ENCODE measurements around the gene LSM14A. TPM values are rescaled to one million over a fixed set of nuclear protein-coding genes. Genes with fewer than 3 reads are reported as not detected.

LSM14A gene
- total RNA-seq, 1 experiment from 2014 or later: 199 TPM

GRCh38 chr19:34235425-34235940 lies 63.2 kb downstream of the LSM14A start:
- Histone ChIP-seq H3K4ac (ENCODE audit: low read depth, low read length) (no peak overlapping the region), H3K56ac (ENCODE audit: insufficient read length, low read depth, low read length) (no peak overlapping the region), H3K79me1 (ENCODE audit: insufficient read depth, low read depth, low read length, poor library complexity, severe bottlenecking) (no peaks in the 10 kb centered on the region), H2BK20ac (ENCODE audit: low read depth, low read length, poor library complexity, severe bottlenecking) (no peak overlapping the region), H2BK120ac (ENCODE audit: low read depth, low read length, poor library complexity, severe bottlenecking) (no peak overlapping the region), H3K79me2 (ENCODE audit: insufficient read depth, low read length) (no peaks in the 10 kb centered on the region), H3K9me3 (ENCODE audit: control insufficient read depth, low read depth, low read length) (no peaks in the 10 kb centered on the region), H4K5ac (ENCODE audit: insufficient read length, low read depth, low read length) (no peak overlapping the region), H3K4me2 (ENCODE audit: insufficient read depth, insufficient read length, low read length) (no peak overlapping the region), H3K9ac (ENCODE audit: extremely low read depth, insufficient read length, low read length) (no peak overlapping the region), H4K20me1 (ENCODE audit: control insufficient read depth, insufficient read depth, insufficient read length) (no peaks in the 10 kb centered on the region), H3K4me1 (ENCODE audit: insufficient read depth, low read length) (peaks cover 6% of the 10 kb centered on the region; the same call in 1 of the 2 replicates), H3K23me2 (ENCODE audit: insufficient read length, low read depth, low read length, poor library complexity, severe bottlenecking) (no peaks in the 10 kb centered on the region), H3T11ph (ENCODE audit: low read length) (no peak overlapping the region), H3K23ac (ENCODE audit: insufficient read length, low read depth, low read length) (no peak overlapping the region), H3K27me3 (ENCODE audit: insufficient read depth, low read length) (no peaks in the 10 kb centered on the region), H4K91ac (ENCODE audit: insufficient read length, low read depth, low read length) (no peak overlapping the region), H2AK5ac (ENCODE audit: insufficient read length, low read length) (no peak overlapping the region), H2AFZ (ENCODE audit: low read length) (no peak overlapping the region), H3K27ac (ENCODE audit: insufficient read length, low read depth, low read length) (no peak overlapping the region), H3K14ac (ENCODE audit: insufficient read depth, low read length) (no peak overlapping the region), H2BK5ac (ENCODE audit: insufficient read length, low read length) (no peak overlapping the region), H3K18ac (ENCODE audit: insufficient read length, low read depth, low read length) (no peak overlapping the region), H2BK12ac (ENCODE audit: insufficient read length, low read depth, low read length) (no peak overlapping the region), H2BK15ac (ENCODE audit: low read depth, low read length) (no peak overlapping the region), H4K8ac (replicated peaks; ENCODE audit: insufficient read length, low read depth, low read length) (no peak overlapping the region)
- no CpG with 5 or more reads among the region's 2 CpGs for WGBS (ENCODE audit: extremely low coverage, insufficient read length, low lambda C conversion rate)
- no peak for DNase-seq
- H3K27ac Mint-ChIP-seq: no peak overlapping the region
- H3K9me3 Mint-ChIP-seq: no peaks in the 10 kb centered on the region
- H3K27me3 Mint-ChIP-seq (ENCODE audit: low read depth): no peaks in the 10 kb centered on the region
- H3K36me3 Mint-ChIP-seq (ENCODE audit: insufficient read depth in 1 of 3, low read depth in 3 of 3): peaks cover 0 to 8% (median 0%) of the 10 kb centered on the region in 3 experiments; a peak in 2 of 7 replicates
- no peak overlapping the region for H3K4me3 Mint-ChIP-seq
- peaks cover 43 to 50% of the 10 kb centered on the region in 2 experiments for H3K4me1 Mint-ChIP-seq
- no peak for TF ChIP-seq CTCF (conservative IDR thresholded peaks at IDR 0.05)

Data from H9 (cell line).